ENCODE data around the gene HES5.

The HES5 gene

DNA sequence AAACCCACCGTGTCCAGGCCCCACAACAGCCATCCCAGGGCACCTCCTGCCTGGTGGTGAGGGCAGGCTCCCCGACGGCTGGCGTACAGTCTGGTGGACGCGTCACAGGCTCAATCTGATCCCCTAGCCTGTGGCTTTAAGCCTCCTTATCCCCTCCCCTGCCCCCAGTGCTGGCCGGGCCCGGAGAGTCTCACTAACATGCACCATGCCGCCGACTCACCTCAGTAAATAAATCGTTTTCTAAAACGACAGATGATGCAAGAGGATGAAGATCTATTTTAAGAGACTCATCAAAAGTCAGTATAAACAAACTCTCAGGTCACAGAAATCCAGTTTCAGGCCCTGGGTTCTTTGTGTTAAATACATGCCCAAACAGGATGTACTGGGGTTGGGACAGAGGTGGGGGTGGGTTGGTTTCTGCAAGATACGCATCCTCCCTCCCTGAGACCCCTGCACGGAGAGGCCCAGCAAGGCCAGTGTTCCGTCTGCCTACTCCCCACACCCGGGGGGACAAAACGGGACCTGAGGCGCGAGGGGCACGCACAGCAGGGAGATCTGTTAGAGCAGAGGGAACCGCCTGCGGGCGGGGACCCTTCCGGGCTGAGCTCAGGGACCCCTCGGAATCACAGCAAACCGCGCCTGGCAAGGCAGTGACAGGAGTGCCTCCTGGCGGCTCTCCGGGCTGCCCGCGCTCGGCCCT is 6.7 kb downstream of the HES5 start:
- TF ChIP-seq CREB1 (IDR thresholded peaks at IDR 0.05; ENCODE audit: low read depth) (no peak), EGR1 (IDR thresholded peaks at IDR 0.05) (no peak), TAF1 (IDR thresholded peaks at IDR 0.05; ENCODE audit: low read depth) (no peak), YY1 (IDR thresholded peaks at IDR 0.05; ENCODE audit: low read depth) (no peak), CEBPB (IDR thresholded peaks at IDR 0.05) (no peak), EP300 (IDR thresholded peaks at IDR 0.05; ENCODE audit: borderline replicate concordance) (no peak), NFIC (IDR thresholded peaks at IDR 0.05) (no peak), TCF12 (IDR thresholded peaks at IDR 0.05; ENCODE audit: low read depth) (no peak), ZBTB7A (IDR thresholded peaks at IDR 0.05; ENCODE audit: low read depth) (no peak), RAD21 (IDR thresholded peaks at IDR 0.05; ENCODE audit: low read depth) (no peak), FOXM1 (IDR thresholded peaks at IDR 0.05; ENCODE audit: borderline replicate concordance, low read depth) (no peak), TEAD4 (IDR thresholded peaks at IDR 0.05) (no peak)
- TF ChIP-seq, protein P1, sequence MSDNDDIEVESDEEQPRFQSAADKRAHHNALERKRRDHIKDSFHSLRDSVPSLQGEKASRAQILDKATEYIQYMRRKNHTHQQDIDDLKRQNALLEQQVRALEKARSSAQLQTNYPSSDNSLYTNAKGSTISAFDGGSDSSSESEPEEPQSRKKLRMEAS (IDR thresholded peaks at IDR 0.05), result no peak
- TF ChIP-seq, protein P2, sequence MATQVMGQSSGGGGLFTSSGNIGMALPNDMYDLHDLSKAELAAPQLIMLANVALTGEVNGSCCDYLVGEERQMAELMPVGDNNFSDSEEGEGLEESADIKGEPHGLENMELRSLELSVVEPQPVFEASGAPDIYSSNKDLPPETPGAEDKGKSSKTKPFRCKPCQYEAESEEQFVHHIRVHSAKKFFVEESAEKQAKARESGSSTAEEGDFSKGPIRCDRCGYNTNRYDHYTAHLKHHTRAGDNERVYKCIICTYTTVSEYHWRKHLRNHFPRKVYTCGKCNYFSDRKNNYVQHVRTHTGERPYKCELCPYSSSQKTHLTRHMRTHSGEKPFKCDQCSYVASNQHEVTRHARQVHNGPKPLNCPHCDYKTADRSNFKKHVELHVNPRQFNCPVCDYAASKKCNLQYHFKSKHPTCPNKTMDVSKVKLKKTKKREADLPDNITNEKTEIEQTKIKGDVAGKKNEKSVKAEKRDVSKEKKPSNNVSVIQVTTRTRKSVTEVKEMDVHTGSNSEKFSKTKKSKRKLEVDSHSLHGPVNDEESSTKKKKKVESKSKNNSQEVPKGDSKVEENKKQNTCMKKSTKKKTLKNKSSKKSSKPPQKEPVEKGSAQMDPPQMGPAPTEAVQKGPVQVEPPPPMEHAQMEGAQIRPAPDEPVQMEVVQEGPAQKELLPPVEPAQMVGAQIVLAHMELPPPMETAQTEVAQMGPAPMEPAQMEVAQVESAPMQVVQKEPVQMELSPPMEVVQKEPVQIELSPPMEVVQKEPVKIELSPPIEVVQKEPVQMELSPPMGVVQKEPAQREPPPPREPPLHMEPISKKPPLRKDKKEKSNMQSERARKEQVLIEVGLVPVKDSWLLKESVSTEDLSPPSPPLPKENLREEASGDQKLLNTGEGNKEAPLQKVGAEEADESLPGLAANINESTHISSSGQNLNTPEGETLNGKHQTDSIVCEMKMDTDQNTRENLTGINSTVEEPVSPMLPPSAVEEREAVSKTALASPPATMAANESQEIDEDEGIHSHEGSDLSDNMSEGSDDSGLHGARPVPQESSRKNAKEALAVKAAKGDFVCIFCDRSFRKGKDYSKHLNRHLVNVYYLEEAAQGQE (IDR thresholded peaks at IDR 0.05; ENCODE audit: low read depth), result no peak
- TF ChIP-seq, protein P3, sequence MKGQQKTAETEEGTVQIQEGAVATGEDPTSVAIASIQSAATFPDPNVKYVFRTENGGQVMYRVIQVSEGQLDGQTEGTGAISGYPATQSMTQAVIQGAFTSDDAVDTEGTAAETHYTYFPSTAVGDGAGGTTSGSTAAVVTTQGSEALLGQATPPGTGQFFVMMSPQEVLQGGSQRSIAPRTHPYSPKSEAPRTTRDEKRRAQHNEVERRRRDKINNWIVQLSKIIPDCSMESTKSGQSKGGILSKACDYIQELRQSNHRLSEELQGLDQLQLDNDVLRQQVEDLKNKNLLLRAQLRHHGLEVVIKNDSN (IDR thresholded peaks at IDR 0.05), result no peak

DNA sequence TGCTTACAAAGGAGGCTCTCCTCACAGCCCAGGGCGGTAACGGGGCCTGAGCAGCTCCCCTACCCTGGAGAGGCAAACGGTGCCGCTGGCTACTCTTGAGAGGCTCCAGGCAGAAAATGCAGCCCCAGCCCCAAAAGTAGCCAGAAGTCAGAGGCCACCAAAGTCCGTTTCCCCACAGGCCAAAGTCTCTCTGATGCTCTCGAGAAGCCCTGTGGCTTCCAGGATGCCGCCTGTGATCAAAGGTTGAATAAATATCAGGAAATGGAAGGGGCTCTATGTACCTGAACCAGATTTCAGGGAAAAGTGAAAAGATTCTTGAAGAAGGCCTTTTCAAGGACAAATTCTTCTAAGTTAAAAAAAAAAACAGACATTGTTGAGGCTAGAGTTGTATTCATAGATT is 7.8 kb downstream of the HES5 start:
- TF ChIP-seq EP300 (IDR thresholded peaks at IDR 0.05; ENCODE audit: borderline replicate concordance), result no peak
- TF ChIP-seq, protein P2 (IDR thresholded peaks at IDR 0.05; ENCODE audit: low read depth), result no peak
- no peak for TF ChIP-seq TCF12 (IDR thresholded peaks at IDR 0.05; ENCODE audit: low read depth)
- TF ChIP-seq, protein P1 (IDR thresholded peaks at IDR 0.05), result no peak
- TF ChIP-seq RAD21 (IDR thresholded peaks at IDR 0.05; ENCODE audit: low read depth), result no peak
- TF ChIP-seq CEBPB (IDR thresholded peaks at IDR 0.05), result no peak
- TF ChIP-seq ZBTB7A (IDR thresholded peaks at IDR 0.05; ENCODE audit: low read depth), result no peak
- no peak for TF ChIP-seq YY1 (IDR thresholded peaks at IDR 0.05; ENCODE audit: low read depth)
- TF ChIP-seq TEAD4 (IDR thresholded peaks at IDR 0.05), result no peak
- no peak for TF ChIP-seq TAF1 (IDR thresholded peaks at IDR 0.05; ENCODE audit: low read depth)
- TF ChIP-seq NFIC (IDR thresholded peaks at IDR 0.05), result no peak
- TF ChIP-seq EGR1 (IDR thresholded peaks at IDR 0.05), result no peak
- TF ChIP-seq FOXM1 (IDR thresholded peaks at IDR 0.05; ENCODE audit: borderline replicate concordance, low read depth), result no peak
- TF ChIP-seq, protein P3 (IDR thresholded peaks at IDR 0.05), result no peak
- TF ChIP-seq CREB1 (IDR thresholded peaks at IDR 0.05; ENCODE audit: low read depth), result no peak

DNA sequence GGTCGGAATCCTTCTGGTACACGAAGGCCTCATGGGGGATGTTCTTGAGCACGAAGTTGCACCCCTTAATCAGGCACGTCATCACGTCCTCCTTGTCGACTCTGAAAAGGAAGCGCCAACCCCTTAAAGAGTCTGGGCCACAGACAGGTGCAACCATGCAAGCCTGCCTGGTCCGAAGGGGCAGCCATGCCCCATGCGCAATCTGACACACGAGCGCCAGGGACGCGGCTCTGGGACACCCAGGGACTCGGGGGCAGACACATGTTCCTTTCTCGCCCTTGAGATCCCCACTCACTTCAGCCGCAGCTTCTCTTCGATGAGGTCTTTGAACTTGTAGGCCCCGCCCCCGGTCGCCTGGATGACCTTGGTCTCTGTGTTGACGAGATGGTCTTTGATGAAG is 9.3 kb downstream of the HES5 start:
- TF ChIP-seq TAF1 (IDR thresholded peaks at IDR 0.05; ENCODE audit: low read depth), result no peak
- no peak for TF ChIP-seq EGR1 (IDR thresholded peaks at IDR 0.05)

DNA sequence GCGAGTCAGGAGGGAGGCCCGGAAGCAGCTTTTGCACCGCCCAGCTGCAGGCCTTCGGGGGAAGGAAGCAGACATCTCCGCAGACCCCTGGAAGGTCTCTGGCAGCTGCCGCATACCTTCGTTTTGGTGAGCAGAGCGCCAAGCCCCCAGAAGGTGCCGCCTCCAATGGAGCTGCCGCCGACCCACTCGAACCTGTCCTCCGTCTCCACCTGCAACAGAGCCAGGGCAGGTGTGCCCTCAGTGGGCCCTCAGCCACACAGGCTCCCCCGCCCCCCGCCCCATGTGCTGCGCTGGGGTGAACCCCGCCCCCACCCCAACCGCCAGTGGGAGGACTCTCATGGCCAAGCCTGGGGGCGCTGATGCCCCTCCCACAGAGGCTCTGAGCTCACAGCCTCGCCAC is 9.9 kb downstream of the HES5 start:
- TF ChIP-seq YY1 (IDR thresholded peaks at IDR 0.05; ENCODE audit: low read depth) (no peak), TCF12 (IDR thresholded peaks at IDR 0.05; ENCODE audit: low read depth) (no peak), CEBPB (IDR thresholded peaks at IDR 0.05) (no peak), ZBTB7A (IDR thresholded peaks at IDR 0.05; ENCODE audit: low read depth) (no peak), FOXM1 (IDR thresholded peaks at IDR 0.05; ENCODE audit: borderline replicate concordance, low read depth) (no peak), TAF1 (IDR thresholded peaks at IDR 0.05; ENCODE audit: low read depth) (no peak), CREB1 (IDR thresholded peaks at IDR 0.05; ENCODE audit: low read depth) (no peak), EGR1 (IDR thresholded peaks at IDR 0.05) (no peak), RAD21 (IDR thresholded peaks at IDR 0.05; ENCODE audit: low read depth) (no peak), NFIC (IDR thresholded peaks at IDR 0.05) (no peak), TEAD4 (IDR thresholded peaks at IDR 0.05) (no peak), EP300 (IDR thresholded peaks at IDR 0.05; ENCODE audit: borderline replicate concordance) (no peak)
- TF ChIP-seq, protein P1 (IDR thresholded peaks at IDR 0.05), result no peak
- TF ChIP-seq, protein P3 (IDR thresholded peaks at IDR 0.05), result no peak
- TF ChIP-seq, protein P2 (IDR thresholded peaks at IDR 0.05; ENCODE audit: low read depth), result no peak
